Adrenal gland (tissue), 5 donors: ENCODE results near the gene KANSL1L.
A peak's percentile ranks its signal among the peaks of the same experiment; 100 is the strongest.

Experiments used
- CTCF ChIP-seq, 6 experiments: fragments of 450-650 bp in 4 of 6; fragments of 200-600 bp in 2 of 6; sonication (generic) in 1 of 6; IDR thresholded peaks; 1 replicate in 5 of 6; 2 replicates in 1 of 6; pipeline versions ENCODE4 v1.5.1 to v1.8.0; 2016 to 2021; ENCODE audit warnings: antibody characterized with exemption in 6 of 6, mild to moderate bottlenecking in 2 of 6, moderate library complexity in 1 of 6
- POLR2A ChIP-seq, 2 donors: fragments of 450-650 bp; IDR thresholded peaks; one replicate each; pipeline ENCODE4 v1.6.1; 2017; ENCODE audit warnings: antibody characterized with exemption in 2 of 2, mild to moderate bottlenecking in 2 of 2, moderate library complexity in 1 of 2
- donor health status: DM: no; HTN: no; CAD: no.

- peak; percentile 49 to 77 (median 64) for TF ChIP-seq CTCF (IDR thresholded peaks at IDR 0.05)
- no peak for TF ChIP-seq POLR2A (IDR thresholded peaks at IDR 0.05)
Observed at GRCh38 chr2:210072922-210073509, 98.2 kb downstream of the KANSL1L start.
